Hepatocyte (in vitro differentiated cells): ENCODE measurements around the gene ATG16L1.

ENCODE experiments used
- EZH2 ChIP-seq: fragments of 200-600 bp; sonication (generic); IDR thresholded peaks from 2 replicates; pipeline ENCODE4 v1.6.1; 2016; ENCODE audit warnings: antibody characterized with exemption, mild to moderate bottlenecking, borderline replicate concordance
- TF ChIP-seq, protein P1 (sequence below): fragments of 200-600 bp; sonication (generic); IDR thresholded peaks from 2 replicates; pipeline ENCODE4 v1.5.1; 2016; ENCODE audit warnings: antibody characterized with exemption, mild to moderate bottlenecking; ENCODE audit not compliant: poor library complexity

DNA sequence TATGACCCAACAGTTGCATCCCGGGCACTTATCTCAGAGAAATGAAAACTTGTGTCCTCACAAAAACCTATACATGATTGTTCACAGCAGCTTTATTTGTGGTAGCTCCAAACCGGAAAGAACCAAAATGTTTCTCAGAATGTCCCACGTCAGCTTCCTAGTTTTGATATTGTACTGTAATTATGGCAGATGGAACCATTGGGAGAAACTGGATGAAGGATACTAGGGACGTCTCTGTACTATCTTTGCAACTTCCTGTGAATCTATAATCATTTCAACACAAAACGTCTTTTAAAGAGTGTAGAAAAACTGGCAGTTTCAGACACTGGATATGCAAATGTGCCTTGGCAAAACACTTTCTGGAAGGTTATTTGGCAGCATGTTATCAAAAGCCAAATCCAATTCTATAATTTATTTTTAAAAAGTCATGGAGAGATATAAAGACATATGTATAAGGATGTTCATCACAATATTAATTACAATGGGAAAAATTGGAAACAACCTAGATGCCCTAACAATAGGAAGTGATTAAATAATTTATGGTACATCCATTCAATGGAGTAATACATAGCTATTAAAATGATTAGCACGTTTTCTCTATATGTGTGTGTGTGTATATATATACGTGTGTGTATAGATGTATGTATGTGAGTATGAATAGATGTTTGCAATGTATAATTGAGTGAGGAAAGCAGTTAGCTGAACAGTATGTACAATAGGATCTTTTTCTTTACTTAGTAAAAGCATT is 65.9 kb downstream of the ATG16L1 start:
- TF ChIP-seq, protein P1, sequence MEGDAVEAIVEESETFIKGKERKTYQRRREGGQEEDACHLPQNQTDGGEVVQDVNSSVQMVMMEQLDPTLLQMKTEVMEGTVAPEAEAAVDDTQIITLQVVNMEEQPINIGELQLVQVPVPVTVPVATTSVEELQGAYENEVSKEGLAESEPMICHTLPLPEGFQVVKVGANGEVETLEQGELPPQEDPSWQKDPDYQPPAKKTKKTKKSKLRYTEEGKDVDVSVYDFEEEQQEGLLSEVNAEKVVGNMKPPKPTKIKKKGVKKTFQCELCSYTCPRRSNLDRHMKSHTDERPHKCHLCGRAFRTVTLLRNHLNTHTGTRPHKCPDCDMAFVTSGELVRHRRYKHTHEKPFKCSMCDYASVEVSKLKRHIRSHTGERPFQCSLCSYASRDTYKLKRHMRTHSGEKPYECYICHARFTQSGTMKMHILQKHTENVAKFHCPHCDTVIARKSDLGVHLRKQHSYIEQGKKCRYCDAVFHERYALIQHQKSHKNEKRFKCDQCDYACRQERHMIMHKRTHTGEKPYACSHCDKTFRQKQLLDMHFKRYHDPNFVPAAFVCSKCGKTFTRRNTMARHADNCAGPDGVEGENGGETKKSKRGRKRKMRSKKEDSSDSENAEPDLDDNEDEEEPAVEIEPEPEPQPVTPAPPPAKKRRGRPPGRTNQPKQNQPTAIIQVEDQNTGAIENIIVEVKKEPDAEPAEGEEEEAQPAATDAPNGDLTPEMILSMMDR, result no peak
- TF ChIP-seq EZH2, result no peak
